Nephron progenitor cell (in vitro differentiated cells): ENCODE measurements around the gene FCF1.

Experiments used
- DNase-seq: peaks from one replicate; pipeline ENCODE4 v3.0.0; 2021
- H3K27ac Mint-ChIP-seq: 2 replicates; pipeline ENCODE4 v1.8.0; 2021; ENCODE audit warnings: mild to moderate bottlenecking, moderate library complexity, mixed read lengths
- H3K27me3 Mint-ChIP-seq: 2 replicates; pipeline ENCODE4 v1.8.0; 2021; ENCODE audit warnings: mild to moderate bottlenecking, low read depth, mixed read lengths; ENCODE audit not compliant: poor library complexity
- H3K36me3 Mint-ChIP-seq: 2 replicates; pipeline ENCODE4 v1.8.0; 2021; ENCODE audit warnings: low read depth, mixed read lengths
- H3K4me1 Mint-ChIP-seq: 2 replicates; pipeline ENCODE4 v1.8.0; 2021; ENCODE audit warnings: mixed read lengths
- H3K4me3 Mint-ChIP-seq: 2 replicates; pipeline ENCODE4 v1.8.0; 2021; ENCODE audit warnings: mild to moderate bottlenecking, moderate library complexity, mixed read lengths
- H3K9me3 Mint-ChIP-seq: 2 replicates; pipeline ENCODE4 v1.8.0; 2021; ENCODE audit warnings: mild to moderate bottlenecking, moderate library complexity, mixed read lengths
- TF ChIP-seq, protein P1 (sequence below): fragments of 200-600 bp; sonication (generic); IDR thresholded peaks from 2 replicates; pipeline ENCODE4 v1.5.0; 2021; ENCODE audit warnings: antibody characterized with exemption

Gene FCF1

DNA sequence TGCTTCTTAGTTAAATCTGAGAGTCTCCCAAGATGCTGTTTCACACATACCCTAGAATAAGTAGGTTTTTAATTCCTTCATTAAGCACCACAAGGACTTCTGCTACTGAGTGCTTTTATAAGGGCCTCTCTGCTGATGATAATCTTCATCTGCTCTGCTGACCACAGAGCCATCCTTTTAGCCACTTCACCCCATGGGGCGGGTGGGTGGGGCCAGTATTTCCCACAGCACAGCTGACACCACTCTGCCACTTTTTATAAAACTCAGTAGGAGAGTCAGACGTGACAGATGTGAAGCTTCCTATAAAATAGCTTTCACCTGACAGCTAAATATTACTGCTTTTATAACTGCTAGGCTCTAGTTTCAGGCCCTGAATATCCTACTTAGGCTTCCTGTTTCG is 20.3 kb downstream of the FCF1 start:
- TF ChIP-seq, protein P1, sequence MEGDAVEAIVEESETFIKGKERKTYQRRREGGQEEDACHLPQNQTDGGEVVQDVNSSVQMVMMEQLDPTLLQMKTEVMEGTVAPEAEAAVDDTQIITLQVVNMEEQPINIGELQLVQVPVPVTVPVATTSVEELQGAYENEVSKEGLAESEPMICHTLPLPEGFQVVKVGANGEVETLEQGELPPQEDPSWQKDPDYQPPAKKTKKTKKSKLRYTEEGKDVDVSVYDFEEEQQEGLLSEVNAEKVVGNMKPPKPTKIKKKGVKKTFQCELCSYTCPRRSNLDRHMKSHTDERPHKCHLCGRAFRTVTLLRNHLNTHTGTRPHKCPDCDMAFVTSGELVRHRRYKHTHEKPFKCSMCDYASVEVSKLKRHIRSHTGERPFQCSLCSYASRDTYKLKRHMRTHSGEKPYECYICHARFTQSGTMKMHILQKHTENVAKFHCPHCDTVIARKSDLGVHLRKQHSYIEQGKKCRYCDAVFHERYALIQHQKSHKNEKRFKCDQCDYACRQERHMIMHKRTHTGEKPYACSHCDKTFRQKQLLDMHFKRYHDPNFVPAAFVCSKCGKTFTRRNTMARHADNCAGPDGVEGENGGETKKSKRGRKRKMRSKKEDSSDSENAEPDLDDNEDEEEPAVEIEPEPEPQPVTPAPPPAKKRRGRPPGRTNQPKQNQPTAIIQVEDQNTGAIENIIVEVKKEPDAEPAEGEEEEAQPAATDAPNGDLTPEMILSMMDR = no peak
- Mint-ChIP-seq H3K27ac (no peak overlapping the region), H3K4me3 (no peak overlapping the region), H3K27me3 (no peaks in the 10 kb centered on the region), H3K9me3 (no peaks in the 10 kb centered on the region), H3K36me3 (peaks cover 51% of the 10 kb centered on the region), H3K4me1 (no peaks in the 10 kb centered on the region)
- no peak for DNase-seq

DNA sequence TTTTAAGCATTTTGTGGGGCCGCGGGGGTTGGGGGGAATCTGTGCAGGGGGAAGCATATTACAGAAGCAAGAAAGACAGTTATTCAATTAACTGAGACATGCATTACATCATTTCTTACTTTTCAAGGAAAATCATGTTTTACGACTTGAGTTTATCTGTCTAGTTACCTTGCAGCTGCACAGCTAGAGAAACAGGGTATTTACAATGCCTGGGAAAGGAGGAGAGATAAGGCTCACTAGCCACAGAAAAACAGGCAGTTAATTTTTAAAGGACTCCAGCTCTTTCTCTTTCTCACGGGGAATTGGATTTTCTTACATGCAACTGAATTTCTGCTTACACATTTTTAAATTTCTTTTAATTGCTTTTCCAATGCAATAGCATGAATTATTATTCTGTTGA is 22.2 kb downstream of the FCF1 start:
- DNase-seq = no peak
- H3K36me3 Mint-ChIP-seq = peaks cover 57% of the 10 kb centered on the region
- no peaks in the 10 kb centered on the region for H3K4me1 Mint-ChIP-seq
- TF ChIP-seq, protein P1 = no peak
- H3K4me3 Mint-ChIP-seq = no peak overlapping the region
- H3K9me3 Mint-ChIP-seq = no peaks in the 10 kb centered on the region
- H3K27ac Mint-ChIP-seq = no peak overlapping the region
- H3K27me3 Mint-ChIP-seq = no peaks in the 10 kb centered on the region

DNA sequence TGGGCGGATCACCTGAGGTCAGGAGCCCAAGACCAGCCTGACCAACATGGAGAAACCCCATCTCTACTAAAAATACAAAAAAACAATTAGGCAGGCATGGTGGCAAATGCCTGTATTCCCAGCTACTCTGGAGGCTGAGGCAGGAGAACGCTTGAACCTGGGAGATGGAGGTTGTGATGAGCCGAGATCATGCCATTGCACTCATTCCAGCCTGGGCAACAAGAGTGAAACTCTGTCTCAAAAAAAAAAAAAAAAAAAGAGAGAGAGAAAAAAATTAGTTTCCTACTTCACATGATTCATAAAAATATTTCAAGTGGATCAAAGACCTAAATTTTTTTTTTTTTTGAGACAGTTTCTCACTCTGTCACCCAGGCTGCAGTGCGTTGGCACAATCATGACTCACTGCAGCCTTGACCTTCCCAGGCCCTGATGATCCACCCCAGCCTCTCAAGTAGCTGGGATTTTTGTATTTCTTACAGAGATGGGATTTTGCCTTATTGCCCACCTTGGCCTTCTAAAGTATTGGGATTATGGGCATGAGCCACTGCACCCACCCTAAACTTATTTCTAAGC is 24.9 kb downstream of the FCF1 start:
- H3K27ac Mint-ChIP-seq = no peak overlapping the region
- no peaks in the 10 kb centered on the region for H3K4me1 Mint-ChIP-seq
- H3K36me3 Mint-ChIP-seq = peaks cover 51% of the 10 kb centered on the region
- TF ChIP-seq, protein P1 = no peak
- no peaks in the 10 kb centered on the region for H3K27me3 Mint-ChIP-seq
- DNase-seq = no peak
- no peak overlapping the region for H3K4me3 Mint-ChIP-seq
- no peaks in the 10 kb centered on the region for H3K9me3 Mint-ChIP-seq

- Mint-ChIP-seq H3K27ac (no peak overlapping the region), H3K9me3 (no peaks in the 10 kb centered on the region), H3K36me3 (peaks cover 44% of the 10 kb centered on the region), H3K4me1 (no peaks in the 10 kb centered on the region), H3K4me3 (no peak overlapping the region), H3K27me3 (peaks cover 7% of the 10 kb centered on the region)
- TF ChIP-seq, protein P1 = no peak
- no peak for DNase-seq
These were observed 26.5 kb downstream of the FCF1 start for GRCh38 chr14:74739293-74740030.

DNA sequence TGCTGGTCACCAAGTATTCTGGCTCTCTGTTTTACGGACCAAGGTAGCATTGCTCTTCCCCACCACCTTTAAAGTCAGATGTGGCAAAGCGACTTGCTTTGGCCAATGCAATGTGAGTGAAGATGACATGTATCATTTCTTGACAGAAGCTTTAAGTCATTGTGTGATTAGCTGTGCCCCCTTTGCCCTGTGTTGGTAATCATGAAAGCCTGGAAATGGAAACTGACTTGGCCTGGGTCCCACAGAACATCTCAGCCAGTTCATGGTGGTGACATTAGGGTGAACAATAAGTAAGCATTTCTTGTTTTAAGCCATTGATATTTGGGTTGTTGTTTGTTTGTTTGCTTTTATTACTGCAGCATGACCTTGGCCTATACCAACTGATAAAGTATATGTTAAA is 34.3 kb downstream of the FCF1 start:
- H3K27me3 Mint-ChIP-seq = peaks cover 21% of the 10 kb centered on the region
- no peak for DNase-seq
- H3K9me3 Mint-ChIP-seq = peaks cover 11% of the 10 kb centered on the region
- H3K4me3 Mint-ChIP-seq = no peak overlapping the region
- H3K27ac Mint-ChIP-seq = no peak overlapping the region
- H3K36me3 Mint-ChIP-seq = peaks cover 4% of the 10 kb centered on the region
- TF ChIP-seq, protein P1 = no peak
- no peaks in the 10 kb centered on the region for H3K4me1 Mint-ChIP-seq

DNA sequence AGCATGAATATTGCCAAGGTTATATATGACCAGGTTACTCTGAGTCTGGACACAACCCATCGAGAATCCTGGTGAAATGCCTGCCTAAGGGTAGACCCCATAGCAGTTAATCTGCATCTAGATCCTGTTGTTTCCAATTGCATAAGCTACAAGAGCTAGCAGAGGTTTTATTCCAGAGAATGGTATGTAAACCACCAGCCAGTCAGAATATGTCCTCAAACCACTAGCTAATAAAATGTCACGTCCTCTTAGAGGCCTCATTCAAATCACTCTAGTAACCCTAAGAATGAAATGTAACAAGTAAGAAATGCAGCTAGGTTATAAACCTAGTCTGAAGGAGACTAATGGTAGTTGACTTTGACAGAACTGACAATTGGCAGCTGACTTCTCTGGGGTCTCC is 41.2 kb downstream of the FCF1 start:
- TF ChIP-seq, protein P1 = no peak
- Mint-ChIP-seq H3K27ac (no peak overlapping the region), H3K4me1 (no peaks in the 10 kb centered on the region)

More for the DNA sequence above, 41.2 kb downstream of the FCF1 start:
- H3K9me3 Mint-ChIP-seq = peaks cover 25% of the 10 kb centered on the region
- no peak overlapping the region for H3K4me3 Mint-ChIP-seq
- peaks cover 25% of the 10 kb centered on the region for H3K27me3 Mint-ChIP-seq
- DNase-seq = no peak
- H3K36me3 Mint-ChIP-seq = peaks cover 9% of the 10 kb centered on the region
